ENCODE measurements around the gene SLC22A14. TPM values are rescaled to one million over a fixed set of nuclear protein-coding genes. Genes with fewer than 3 reads are reported as not detected.
"Not testable (repeated sequence)": the region's sequence is repeated elsewhere in the genome, so short reads cannot be mapped to it uniquely, and the experiment has no call there.

The SLC22A14 gene, protein sequence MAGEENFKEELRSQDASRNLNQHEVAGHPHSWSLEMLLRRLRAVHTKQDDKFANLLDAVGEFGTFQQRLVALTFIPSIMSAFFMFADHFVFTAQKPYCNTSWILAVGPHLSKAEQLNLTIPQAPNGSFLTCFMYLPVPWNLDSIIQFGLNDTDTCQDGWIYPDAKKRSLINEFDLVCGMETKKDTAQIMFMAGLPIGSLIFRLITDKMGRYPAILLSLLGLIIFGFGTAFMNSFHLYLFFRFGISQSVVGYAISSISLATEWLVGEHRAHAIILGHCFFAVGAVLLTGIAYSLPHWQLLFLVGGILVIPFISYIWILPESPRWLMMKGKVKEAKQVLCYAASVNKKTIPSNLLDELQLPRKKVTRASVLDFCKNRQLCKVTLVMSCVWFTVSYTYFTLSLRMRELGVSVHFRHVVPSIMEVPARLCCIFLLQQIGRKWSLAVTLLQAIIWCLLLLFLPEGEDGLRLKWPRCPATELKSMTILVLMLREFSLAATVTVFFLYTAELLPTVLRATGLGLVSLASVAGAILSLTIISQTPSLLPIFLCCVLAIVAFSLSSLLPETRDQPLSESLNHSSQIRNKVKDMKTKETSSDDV
- under 1 TPM in 1 of 2 donors, not detected in 1; 0.41 TPM for total RNA-seq

GRCh38 chr3:38281895-38282686, at the start of gene SLC22A14:
Gene SLC22A14, plus strand, starts transcription at chr3:38282294. Its CDS starts 23,733 bp downstream, at chr3:38306027.
- H3K27me3 ChIP-seq (replicated peaks; ENCODE audit: insufficient read depth), result no peaks in the 10 kb centered on the region
- DNase-seq (ENCODE audit: low spot score) (no peak), ATAC-seq (ENCODE audit: insufficient number of reproducible peaks, low FRiP score, low read depth) (no peak)
- no peaks in the 10 kb centered on the region for H3K4me1 ChIP-seq (ENCODE audit: control insufficient read depth in 1 of 2, low read depth in 2 of 2)
- H3K27ac ChIP-seq, result no peak within 1 kb of the TSS
- TF ChIP-seq, protein P1, sequence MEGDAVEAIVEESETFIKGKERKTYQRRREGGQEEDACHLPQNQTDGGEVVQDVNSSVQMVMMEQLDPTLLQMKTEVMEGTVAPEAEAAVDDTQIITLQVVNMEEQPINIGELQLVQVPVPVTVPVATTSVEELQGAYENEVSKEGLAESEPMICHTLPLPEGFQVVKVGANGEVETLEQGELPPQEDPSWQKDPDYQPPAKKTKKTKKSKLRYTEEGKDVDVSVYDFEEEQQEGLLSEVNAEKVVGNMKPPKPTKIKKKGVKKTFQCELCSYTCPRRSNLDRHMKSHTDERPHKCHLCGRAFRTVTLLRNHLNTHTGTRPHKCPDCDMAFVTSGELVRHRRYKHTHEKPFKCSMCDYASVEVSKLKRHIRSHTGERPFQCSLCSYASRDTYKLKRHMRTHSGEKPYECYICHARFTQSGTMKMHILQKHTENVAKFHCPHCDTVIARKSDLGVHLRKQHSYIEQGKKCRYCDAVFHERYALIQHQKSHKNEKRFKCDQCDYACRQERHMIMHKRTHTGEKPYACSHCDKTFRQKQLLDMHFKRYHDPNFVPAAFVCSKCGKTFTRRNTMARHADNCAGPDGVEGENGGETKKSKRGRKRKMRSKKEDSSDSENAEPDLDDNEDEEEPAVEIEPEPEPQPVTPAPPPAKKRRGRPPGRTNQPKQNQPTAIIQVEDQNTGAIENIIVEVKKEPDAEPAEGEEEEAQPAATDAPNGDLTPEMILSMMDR (IDR thresholded peaks at IDR 0.05), result no peak
- no peaks in the 10 kb centered on the region for H3K9me3 ChIP-seq
- H3K4me3 ChIP-seq, result no peak within 1 kb of the TSS
- H3K36me3 ChIP-seq, result no peaks in the 10 kb centered on the region

DNA sequence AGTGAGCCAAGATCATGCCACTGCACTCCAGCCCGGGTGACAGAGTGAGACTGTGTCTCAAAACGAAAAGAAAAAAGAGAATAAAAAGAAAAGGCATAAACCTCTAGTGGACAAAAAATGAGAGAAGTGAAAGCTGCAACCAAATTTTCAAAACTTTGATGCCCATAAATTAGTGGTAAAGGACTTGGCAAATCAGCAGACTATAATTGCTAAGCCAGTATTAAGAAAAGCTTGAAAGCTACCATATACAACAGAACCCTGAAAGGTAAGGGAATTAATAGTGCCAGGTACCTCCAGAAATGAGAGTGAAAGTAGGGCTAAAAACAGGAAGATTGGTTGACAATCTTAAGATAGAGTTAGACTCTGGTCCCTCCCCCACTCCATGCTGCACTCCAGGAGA, 49.4 kb upstream of the SLC22A14 start:
- no peak for DNase-seq (ENCODE audit: low spot score)
- Histone ChIP-seq H3K4me1 (ENCODE audit: control insufficient read depth in 1 of 2, low read depth in 2 of 2) (peaks cover 0 to 5% of the 10 kb centered on the region in 2 donors), H3K27ac (no peak overlapping the region), H3K9me3 (no peaks in the 10 kb centered on the region), H3K4me3 (no peak overlapping the region), H3K27me3 (replicated peaks; ENCODE audit: insufficient read depth) (no peaks in the 10 kb centered on the region), H3K36me3 (peaks cover 10% of the 10 kb centered on the region)
- ATAC-seq (ENCODE audit: insufficient number of reproducible peaks, low FRiP score, low read depth), result no peak
- TF ChIP-seq, protein P1 (IDR thresholded peaks at IDR 0.05), result no peak

DNA sequence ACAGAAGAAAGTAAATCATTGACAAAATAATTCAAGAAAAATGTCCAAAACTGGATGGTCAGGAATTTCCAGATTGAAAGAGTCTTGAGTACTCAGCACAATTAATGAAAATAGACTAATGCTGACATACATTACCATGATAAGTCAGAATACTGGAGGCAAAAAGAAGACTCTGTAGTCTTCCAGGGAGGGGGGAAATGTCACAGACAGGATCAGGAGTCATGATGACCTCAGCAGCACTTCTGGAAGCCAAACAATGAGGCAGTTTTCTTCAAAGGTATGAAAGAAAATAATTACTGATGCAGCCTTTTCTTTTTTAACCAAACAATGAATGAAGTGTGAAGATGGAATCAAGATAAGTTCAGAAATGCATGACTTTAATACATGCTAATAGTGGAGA, 46.6 kb upstream of the SLC22A14 start:
- ATAC-seq (ENCODE audit: insufficient number of reproducible peaks, low FRiP score, low read depth) (no peak), DNase-seq (ENCODE audit: low spot score) (no peak)
- TF ChIP-seq, protein P1 (IDR thresholded peaks at IDR 0.05), result no peak
- peaks cover 12% of the 10 kb centered on the region for H3K9me3 ChIP-seq
- no peak overlapping the region for H3K27ac ChIP-seq
- H3K4me3 ChIP-seq, result no peak overlapping the region
- H3K27me3 ChIP-seq (replicated peaks; ENCODE audit: insufficient read depth), result no peaks in the 10 kb centered on the region
- peaks cover 19% of the 10 kb centered on the region for H3K36me3 ChIP-seq
- no peaks in the 10 kb centered on the region for H3K4me1 ChIP-seq (ENCODE audit: control insufficient read depth in 1 of 2, low read depth in 2 of 2)

- DNase-seq (ENCODE audit: low spot score) (no peak), ATAC-seq (ENCODE audit: insufficient number of reproducible peaks, low FRiP score, low read depth) (no peak)
- Histone ChIP-seq H3K27ac (no peak overlapping the region), H3K27me3 (replicated peaks; ENCODE audit: insufficient read depth) (no peaks in the 10 kb centered on the region), H3K4me1 (ENCODE audit: control insufficient read depth in 1 of 2, low read depth in 2 of 2) (no peaks in the 10 kb centered on the region), H3K9me3 (peaks cover 12% of the 10 kb centered on the region), H3K36me3 (peaks cover 16% of the 10 kb centered on the region), H3K4me3 (no peak overlapping the region)
- TF ChIP-seq, protein P1 (IDR thresholded peaks at IDR 0.05), result no peak
These were observed 43.6 kb upstream of the SLC22A14 start for GRCh38 chr3:38238416-38239008.

DNA sequence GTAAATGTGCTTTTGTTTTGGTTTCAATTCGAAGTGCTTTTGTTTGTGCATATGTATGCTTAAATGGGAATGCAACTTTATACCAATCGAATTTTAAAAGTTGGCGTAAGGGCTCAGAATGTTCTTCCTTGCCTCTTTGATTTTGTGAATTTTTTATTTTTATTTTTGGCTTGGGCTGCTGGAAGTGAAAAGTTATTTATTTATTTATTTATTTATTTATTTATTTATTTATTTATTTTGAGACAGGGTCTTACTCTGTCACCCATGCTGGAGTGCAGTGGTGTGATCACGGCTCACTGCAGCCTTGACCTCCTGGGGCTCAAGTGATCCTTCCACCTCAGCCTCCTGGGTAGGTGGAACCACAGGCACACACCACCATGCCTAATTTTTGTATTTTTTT, 39.3 kb upstream of the SLC22A14 start:
- not testable (repeated sequence) for DNase-seq (ENCODE audit: low spot score); H3K4me3 ChIP-seq; ATAC-seq (ENCODE audit: insufficient number of reproducible peaks, low FRiP score, low read depth); H3K27me3 ChIP-seq (replicated peaks; ENCODE audit: insufficient read depth); H3K27ac ChIP-seq; H3K4me1 ChIP-seq (ENCODE audit: control insufficient read depth in 1 of 2, low read depth in 2 of 2)
- Histone ChIP-seq H3K9me3 (peaks cover 12% of the 10 kb centered on the region), H3K36me3 (peaks cover 12% of the 10 kb centered on the region)

Measured in thoracic aorta (tissue), 2 donors.